Measurements from ENCODE around the gene COL6A5.

Gene COL6A5

GRCh38 chr3:130374033-130374432 is 28.6 kb downstream of the COL6A5 start:
- TF ChIP-seq EZH2phosphoT487 (conservative IDR thresholded peaks at IDR 0.05; ENCODE audit: low read length) (no peak), CTCF (IDR thresholded peaks at IDR 0.05; ENCODE audit: insufficient read depth, low read length, poor library complexity, severe bottlenecking) (no peak)
- no peaks in the 10 kb centered on the region for H3K9me2 ChIP-seq (replicated peaks; ENCODE audit: insufficient read depth, low read length)

GRCh38 chr3:130374908-130375307 is 29.4 kb downstream of the COL6A5 start:
- Histone ChIP-seq H3F3A (ENCODE audit: insufficient read depth) (no peaks in the 10 kb centered on the region), H3K27ac (ENCODE audit: low read depth, low read length) (no peak overlapping the region), H4K20me1 (ENCODE audit: low read depth, low read length) (no peaks in the 10 kb centered on the region), H3K9me3 (ENCODE audit: insufficient read depth, low read length) (no peaks in the 10 kb centered on the region), H3K9ac (ENCODE audit: low read length) (no peak overlapping the region), H2AFZ (ENCODE audit: low read depth, low read length, severe bottlenecking) (no peak overlapping the region), H3K79me2 (ENCODE audit: insufficient read depth, low read length) (no peaks in the 10 kb centered on the region), H3K9me2 (replicated peaks; ENCODE audit: insufficient read depth, low read length) (no peaks in the 10 kb centered on the region), H3K4me2 (ENCODE audit: low read depth, low read length, poor library complexity, severe bottlenecking) (no peak overlapping the region), H3K4me3 (ENCODE audit: insufficient read depth, low read length, poor library complexity, severe bottlenecking) (no peak overlapping the region), H3K27me3 (ENCODE audit: low read length) (no peaks in the 10 kb centered on the region), H3K36me3 (ENCODE audit: low read length) (no peaks in the 10 kb centered on the region)
- no peak for TF ChIP-seq EZH2phosphoT487 (conservative IDR thresholded peaks at IDR 0.05; ENCODE audit: low read length)
- TF ChIP-seq CTCF (IDR thresholded peaks at IDR 0.05; ENCODE audit: insufficient read depth, low read length, poor library complexity, severe bottlenecking): no peak

More at GRCh38 chr3:130374033-130374432, 28.6 kb downstream of the COL6A5 start:
- Histone ChIP-seq H3K4me3 (ENCODE audit: insufficient read depth, low read length, poor library complexity, severe bottlenecking) (no peak overlapping the region), H3K4me2 (ENCODE audit: low read depth, low read length, poor library complexity, severe bottlenecking) (no peak overlapping the region), H2AFZ (ENCODE audit: low read depth, low read length, severe bottlenecking) (no peak overlapping the region), H3K9ac (ENCODE audit: low read length) (no peak overlapping the region), H3K27ac (ENCODE audit: low read depth, low read length) (no peak overlapping the region), H3F3A (ENCODE audit: insufficient read depth) (no peaks in the 10 kb centered on the region), H4K20me1 (ENCODE audit: low read depth, low read length) (no peaks in the 10 kb centered on the region), H3K79me2 (ENCODE audit: insufficient read depth, low read length) (no peaks in the 10 kb centered on the region), H3K27me3 (ENCODE audit: low read length) (no peaks in the 10 kb centered on the region), H3K36me3 (ENCODE audit: low read length) (no peaks in the 10 kb centered on the region), H3K9me3 (ENCODE audit: insufficient read depth, low read length) (no peaks in the 10 kb centered on the region)

- Histone ChIP-seq H2AFZ (ENCODE audit: low read depth, low read length, severe bottlenecking) (no peak overlapping the region), H3K79me2 (ENCODE audit: insufficient read depth, low read length) (no peaks in the 10 kb centered on the region), H4K20me1 (ENCODE audit: low read depth, low read length) (no peaks in the 10 kb centered on the region), H3K4me2 (ENCODE audit: low read depth, low read length, poor library complexity, severe bottlenecking) (no peak overlapping the region), H3K9ac (ENCODE audit: low read length) (no peak overlapping the region), H3K27me3 (ENCODE audit: low read length) (no peaks in the 10 kb centered on the region), H3K4me3 (ENCODE audit: insufficient read depth, low read length, poor library complexity, severe bottlenecking) (no peak overlapping the region), H3K9me3 (ENCODE audit: insufficient read depth, low read length) (no peaks in the 10 kb centered on the region), H3K27ac (ENCODE audit: low read depth, low read length) (no peak overlapping the region), H3K36me3 (ENCODE audit: low read length) (no peaks in the 10 kb centered on the region), H3F3A (ENCODE audit: insufficient read depth) (no peaks in the 10 kb centered on the region), H3K9me2 (replicated peaks; ENCODE audit: insufficient read depth, low read length) (no peaks in the 10 kb centered on the region)
- TF ChIP-seq CTCF (IDR thresholded peaks at IDR 0.05; ENCODE audit: insufficient read depth, low read length, poor library complexity, severe bottlenecking): no peak
- TF ChIP-seq EZH2phosphoT487 (conservative IDR thresholded peaks at IDR 0.05; ENCODE audit: low read length): no peak
Measured at GRCh38 chr3:130377960-130378676, 32.6 kb downstream of the COL6A5 start.
